GM19025 (cell line): ENCODE results near the gene TSHZ3.

ENCODE experiments used
- ATAC-seq: cut with Tn5 transposase; IDR thresholded peaks from one replicate; pipeline ENCODE4 v1.9.1; 2021; ENCODE audit warnings: mild to moderate bottlenecking, low read depth, moderate library complexity; ENCODE audit not compliant: unreplicated experiment

The TSHZ3 gene

GRCh38 chr19:31314849-31315629, 34.2 kb downstream of the TSHZ3 start:
- ATAC-seq, result no peak

- no peak for ATAC-seq
These were observed 35.1 kb downstream of the TSHZ3 start for GRCh38 chr19:31314156-31314555.

- no peak for ATAC-seq
These were observed 35.8 kb downstream of the TSHZ3 start for GRCh38 chr19:31313291-31314030.

GRCh38 chr19:31312677-31313244, 36.5 kb downstream of the TSHZ3 start:
- ATAC-seq, result no peak

GRCh38 chr19:31312009-31312676, 37.1 kb downstream of the TSHZ3 start:
- ATAC-seq, result no peak

- ATAC-seq, result no peak
These were observed 38.7 kb downstream of the TSHZ3 start for GRCh38 chr19:31310432-31311133.

GRCh38 chr19:31308781-31309180, 40.5 kb downstream of the TSHZ3 start:
- ATAC-seq, result no peak

GRCh38 chr19:31307071-31307669, 42.1 kb downstream of the TSHZ3 start:
- no peak for ATAC-seq

GRCh38 chr19:31306006-31306753, 43.1 kb downstream of the TSHZ3 start:
- no peak for ATAC-seq

GRCh38 chr19:31304831-31305312, 44.4 kb downstream of the TSHZ3 start:
- ATAC-seq, result no peak

GRCh38 chr19:31303262-31303815, 45.9 kb downstream of the TSHZ3 start:
- ATAC-seq, result no peak

GRCh38 chr19:31301306-31301980, 47.8 kb downstream of the TSHZ3 start:
- no peak for ATAC-seq

- ATAC-seq, result no peak
These were observed 48.8 kb downstream of the TSHZ3 start for GRCh38 chr19:31300422-31300821.

- ATAC-seq, result no peak
These were observed 49.6 kb downstream of the TSHZ3 start for GRCh38 chr19:31299665-31300064.

- no peak for ATAC-seq
These were observed 51.2 kb downstream of the TSHZ3 start for GRCh38 chr19:31297991-31298390.

GRCh38 chr19:31296741-31297390, 52.4 kb downstream of the TSHZ3 start:
- no peak for ATAC-seq

GRCh38 chr19:31294189-31294588, 55.0 kb downstream of the TSHZ3 start:
- no peak for ATAC-seq

GRCh38 chr19:31292639-31293185, 56.5 kb downstream of the TSHZ3 start:
- no peak for ATAC-seq
